ENCODE measurements around the gene PCCB.
"Not testable (repeated sequence)": the region's sequence is repeated elsewhere in the genome, so short reads cannot be mapped to it uniquely, and the experiment has no call there.

Gene PCCB

GRCh38 chr3:136250059-136250902, at the start of gene PCCB:
PCCB (plus strand) TSS chr3:136250340; CDS start chr3:136250376, 36 bp downstream.
- peak; percentile 90 to 92 for DNase-seq

GRCh38 chr3:136207489-136208115, 42.5 kb upstream of the PCCB start:
- DNase-seq: no peak

GRCh38 chr3:136209921-136210320, 40.2 kb upstream of the PCCB start:
- no peak for DNase-seq

- DNase-seq: no peak
These were observed 38.6 kb upstream of the PCCB start for GRCh38 chr3:136211547-136211946.

GRCh38 chr3:136222746-136223145, 27.4 kb upstream of the PCCB start:
- DNase-seq: not testable (repeated sequence)

- no peak for DNase-seq
These were observed 17.7 kb upstream of the PCCB start for GRCh38 chr3:136232413-136232812.

GRCh38 chr3:136235545-136235944, 14.6 kb upstream of the PCCB start:
- no peak for DNase-seq

- DNase-seq: no peak
These were observed 14.0 kb upstream of the PCCB start for GRCh38 chr3:136236109-136236508.

- DNase-seq: no peak
These were observed 13.0 kb upstream of the PCCB start for GRCh38 chr3:136237103-136237502.

- DNase-seq: no peak
These were observed 12.0 kb upstream of the PCCB start for GRCh38 chr3:136237961-136238649.

- no peak for DNase-seq
These were observed 11.0 kb upstream of the PCCB start for GRCh38 chr3:136239094-136239493.

- DNase-seq: no peak
These were observed 4.4 kb upstream of the PCCB start for GRCh38 chr3:136245691-136246090.

GRCh38 chr3:136247436-136247835, 2.7 kb upstream of the PCCB start:
- DNase-seq: no peak

GRCh38 chr3:136247855-136248590, 2.1 kb upstream of the PCCB start:
- no peak for DNase-seq

- DNase-seq: no peak
These were observed 1.0 kb upstream of the PCCB start for GRCh38 chr3:136249091-136249490.

- no peak for DNase-seq
These were observed 547 bp upstream of the PCCB start for GRCh38 chr3:136249593-136249992.

GRCh38 chr3:136250903-136251460, 842 bp downstream of the PCCB start:
- peak in 1 of 2 experiments; percentile 8 for DNase-seq

GRCh38 chr3:136251511-136251910, 1.4 kb downstream of the PCCB start:
- DNase-seq: no peak

- no peak for DNase-seq
These were observed 5.7 kb downstream of the PCCB start for GRCh38 chr3:136255672-136256406.

- DNase-seq: no peak
These were observed 8.1 kb downstream of the PCCB start for GRCh38 chr3:136258199-136258598.

GRCh38 chr3:136261826-136262225, 11.7 kb downstream of the PCCB start:
- DNase-seq: no peak

GRCh38 chr3:136262559-136262958, 12.4 kb downstream of the PCCB start:
- no peak for DNase-seq

Measured in activated CD4-positive, alpha-beta T cell treated with anti-CD3 and anti-CD28 coated beads, Interleukin-2, amount 50 U/mL, for 4 hours (primary cell).